Liver (tissue), 9 donors: ENCODE results near the gene TRIAP1. TPM values are rescaled to one million over a fixed set of nuclear protein-coding genes. Genes with fewer than 3 reads are reported as not detected.

Experiments
- DNase-seq: peaks from one replicate; pipeline ENCODE4 v3.0.0-alpha.2; 2017; ENCODE audit warnings: low spot score
- H3K27ac ChIP-seq, 2 donors: one replicate each; pipeline ENCODE4 v1.7.0; 2013; ENCODE audit warnings: inconsistent platforms in 2 of 2, low read length in 2 of 2, control low read depth in 1 of 2, low read depth in 1 of 2, mild to moderate bottlenecking in 1 of 2
- H3K27me3 ChIP-seq, 4 donors: one replicate each; pipeline versions ENCODE4 v1.6.1 to v1.7.0; 2013; ENCODE audit warnings: low read length in 3 of 4, inconsistent platforms in 1 of 4, mild to moderate bottlenecking in 1 of 4, moderate library complexity in 1 of 4; ENCODE audit not compliant: control insufficient read depth in 4 of 4, insufficient read depth in 4 of 4
- H3K36me3 ChIP-seq, 4 donors: one replicate each; pipeline versions ENCODE4 v1.6.1 to v1.7.0; 2013; ENCODE audit warnings: low read length in 3 of 4, mild to moderate bottlenecking in 3 of 4, low read depth in 1 of 4, moderate library complexity in 1 of 4; ENCODE audit not compliant: control insufficient read depth in 4 of 4, insufficient read depth in 3 of 4
- H3K4me1 ChIP-seq, 4 donors: one replicate each; pipeline versions ENCODE4 v1.6.1 to v1.7.0; 2013; ENCODE audit warnings: low read length in 3 of 4, mild to moderate bottlenecking in 3 of 4, moderate library complexity in 1 of 4; ENCODE audit not compliant: control insufficient read depth in 4 of 4, insufficient read depth in 4 of 4
- H3K4me3 ChIP-seq, 3 donors: one replicate each; pipeline versions ENCODE4 v1.6.1 to v1.7.0; 2013; ENCODE audit warnings: low read length in 3 of 3, control low read depth in 1 of 3, low read depth in 1 of 3, mild to moderate bottlenecking in 1 of 3
- H3K9ac ChIP-seq, 2 donors: one replicate each; pipeline ENCODE4 v1.7.0; 2013; ENCODE audit warnings: low read length in 2 of 2, mild to moderate bottlenecking in 2 of 2, moderate library complexity in 2 of 2, control low read depth in 1 of 2, low read depth in 1 of 2
- H3K9me3 ChIP-seq, 4 donors: one replicate each; pipeline versions ENCODE4 v1.6.1 to v1.7.0; 2013; ENCODE audit warnings: low read length in 3 of 4; ENCODE audit not compliant: control insufficient read depth in 4 of 4
- EGR1 ChIP-seq, 2 donors: IDR thresholded peaks; 2 replicates each; pipeline ENCODE4 v1.6.1; 2016 to 2018; ENCODE audit warnings: antibody characterized with exemption in 2 of 2, low read depth in 2 of 2
- FOXA1 ChIP-seq: IDR thresholded peaks from 2 replicates; pipeline ENCODE4 v1.6.1; 2016; ENCODE audit warnings: antibody characterized with exemption
- FOXA2 ChIP-seq: IDR thresholded peaks from 2 replicates; pipeline ENCODE4 v1.6.1; 2016; ENCODE audit warnings: antibody characterized with exemption
- HNF4A ChIP-seq, 2 donors: conservative IDR thresholded peaks; 2 replicates each; pipeline ENCODE4 v1.6.1; 2016; ENCODE audit warnings: antibody characterized with exemption in 2 of 2, mild to moderate bottlenecking in 2 of 2
- HNF4G ChIP-seq: IDR thresholded peaks from 2 replicates; pipeline ENCODE4 v1.6.1; 2016; ENCODE audit warnings: antibody characterized with exemption
- JUND ChIP-seq, 2 donors: IDR thresholded peaks; 2 replicates each; pipeline ENCODE4 v1.6.1; 2016; ENCODE audit warnings: antibody characterized with exemption in 2 of 2
- NR2F2 ChIP-seq: IDR thresholded peaks from 2 replicates; pipeline ENCODE4 v1.6.1; 2016; ENCODE audit warnings: antibody characterized with exemption
- RAD21 ChIP-seq, 2 donors: IDR thresholded peaks; 2 replicates each; pipeline ENCODE4 v1.6.1; 2016; ENCODE audit warnings: antibody characterized with exemption in 2 of 2, mild to moderate bottlenecking in 2 of 2
- RXRA ChIP-seq, 2 donors: IDR thresholded peaks; 2 replicates each; pipeline ENCODE4 v1.6.1; 2017 to 2018; ENCODE audit warnings: antibody characterized with exemption in 2 of 2, mild to moderate bottlenecking in 1 of 2
- SP1 ChIP-seq: IDR thresholded peaks from 2 replicates; pipeline ENCODE4 v1.6.1; 2018; ENCODE audit warnings: antibody characterized with exemption, mild to moderate bottlenecking
- TAF1 ChIP-seq: conservative IDR thresholded peaks from 2 replicates; pipeline ENCODE4 v1.6.1; 2016; ENCODE audit warnings: antibody characterized with exemption, mild to moderate bottlenecking
- YY1 ChIP-seq: IDR thresholded peaks from 2 replicates; pipeline ENCODE4 v1.6.1; 2016; ENCODE audit warnings: antibody characterized with exemption, mild to moderate bottlenecking
- WGBS: extraction: QIAGEN DNeasy Blood & Tissue Kit; methylation state at CpG from one replicate; pipeline ENCODE4 v1.1.7; 2013; 5-methylcytosine and 5-hydroxymethylcytosine counted together
- polyA plus RNA-seq, 2 donors: library from polyadenylated mRNA; stranded (reverse) in 1 of 2; unstranded in 1 of 2; fragments of 200-250 nt in 1 of 2; fragments of >200 nt in 1 of 2; fragmentation: Nextera tagmentation in 1 of 2; extraction: Ambion mirVana in 1 of 2; gene quantifications; one replicate each; pipeline versions ENCODE4 v1.2.1 to v1.2.3, GENCODE V29; 2013 to 2015
- total RNA-seq, 2 donors: library from RNA; depleted of rRNA; stranded (reverse); fragments of >200 nt; gene quantifications; one replicate each; pipeline ENCODE4 v1.2.3, GENCODE V29; 2014
- TF ChIP-seq, protein P1 (sequence below): IDR thresholded peaks from 2 replicates; pipeline ENCODE4 v1.6.1; 2016; ENCODE audit warnings: antibody characterized with exemption, mild to moderate bottlenecking
- TF ChIP-seq, protein P2 (sequence below): IDR thresholded peaks from 2 replicates; pipeline ENCODE4 v1.6.1; 2016; ENCODE audit warnings: antibody characterized with exemption
- TF ChIP-seq, protein P3 (sequence below): fragments of 150-350 bp; IDR thresholded peaks from 2 replicates; pipeline ENCODE4 v1.5.1; 2017; ENCODE audit warnings: improper control_type of control experiment, low read depth, low read length; ENCODE audit not compliant: missing input control
- TF ChIP-seq, protein P4 (sequence below): IDR thresholded peaks from 2 replicates; pipeline ENCODE4 v1.6.1; 2016; ENCODE audit warnings: antibody characterized with exemption
- TF ChIP-seq, protein P5 (sequence below): IDR thresholded peaks from 2 replicates; pipeline ENCODE4 v1.6.1; 2016; ENCODE audit warnings: antibody characterized with exemption
- donor health status: healthy.
- donor health status: healthy.
- donor health status: healthy.
- donor health status: healthy.
- donor health status: healthy.

The TRIAP1 gene
- total and polyA plus RNA-seq, 4 donors: 11.9 to 39.9 (median 19.0) TPM

DNA sequence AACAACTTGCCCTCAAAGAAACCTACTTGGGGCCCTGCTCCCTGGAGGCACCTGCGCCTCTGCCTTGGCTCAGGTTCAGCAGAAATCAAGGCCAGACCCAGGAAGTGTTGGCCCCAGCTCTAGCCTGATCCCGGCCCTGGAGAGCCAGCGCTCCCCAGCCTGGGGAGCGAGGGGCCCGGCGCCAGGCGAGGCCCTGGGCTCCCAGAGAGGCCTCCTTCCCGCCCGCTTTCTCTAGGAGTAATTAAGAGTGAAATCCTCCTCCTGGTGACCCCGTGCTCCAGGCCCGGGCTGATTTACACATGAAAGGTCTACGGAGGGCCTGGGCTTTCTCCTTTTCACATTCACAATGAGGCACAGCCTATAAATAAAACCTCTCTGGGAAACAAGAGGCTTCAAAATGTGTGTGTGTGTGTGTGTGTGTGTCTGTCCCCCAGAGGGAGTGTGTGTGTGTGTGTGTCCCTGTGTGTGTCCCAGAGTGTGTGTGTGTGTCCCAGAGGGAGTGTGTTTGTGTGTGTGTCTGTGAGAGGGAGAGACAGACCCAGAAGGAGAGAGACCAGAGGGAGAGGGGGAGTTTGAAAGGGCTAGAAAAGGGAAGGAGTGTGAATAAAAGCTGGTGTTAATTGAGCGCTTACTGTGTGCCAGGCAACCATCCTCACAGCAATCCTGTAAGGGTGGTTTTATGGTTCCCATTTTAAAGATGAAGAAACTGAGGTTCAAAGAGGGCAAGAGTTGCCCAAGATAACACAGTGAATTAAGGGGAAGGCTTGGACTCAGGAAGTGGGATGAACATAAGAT is 32.1 kb downstream of the TRIAP1 start:
- Histone ChIP-seq H3K9me3 (no peaks in the 10 kb centered on the region), H3K9ac (no peak overlapping the region), H3K36me3 (no peaks in the 10 kb centered on the region), H3K27me3 (no peaks in the 10 kb centered on the region), H3K4me1 (no peaks in the 10 kb centered on the region), H3K27ac (no peak overlapping the region), H3K4me3 (no peak overlapping the region)
- 77% methylated on average over 13 of the region's 13 CpGs for WGBS
- no peak for DNase-seq
- TF ChIP-seq SP1 (no peak), HNF4A (conservative IDR thresholded peaks at IDR 0.05) (no peak), NR2F2 (no peak), JUND (IDR thresholded peaks at IDR 0.05) (no peak), HNF4G (no peak), YY1 (no peak), FOXA2 (no peak), FOXA1 (no peak), EGR1 (IDR thresholded peaks at IDR 0.05; ENCODE audit: low read depth in 2 of 2) (no peak), RAD21 (IDR thresholded peaks at IDR 0.05) (no peak)
- TF ChIP-seq, protein P1, sequence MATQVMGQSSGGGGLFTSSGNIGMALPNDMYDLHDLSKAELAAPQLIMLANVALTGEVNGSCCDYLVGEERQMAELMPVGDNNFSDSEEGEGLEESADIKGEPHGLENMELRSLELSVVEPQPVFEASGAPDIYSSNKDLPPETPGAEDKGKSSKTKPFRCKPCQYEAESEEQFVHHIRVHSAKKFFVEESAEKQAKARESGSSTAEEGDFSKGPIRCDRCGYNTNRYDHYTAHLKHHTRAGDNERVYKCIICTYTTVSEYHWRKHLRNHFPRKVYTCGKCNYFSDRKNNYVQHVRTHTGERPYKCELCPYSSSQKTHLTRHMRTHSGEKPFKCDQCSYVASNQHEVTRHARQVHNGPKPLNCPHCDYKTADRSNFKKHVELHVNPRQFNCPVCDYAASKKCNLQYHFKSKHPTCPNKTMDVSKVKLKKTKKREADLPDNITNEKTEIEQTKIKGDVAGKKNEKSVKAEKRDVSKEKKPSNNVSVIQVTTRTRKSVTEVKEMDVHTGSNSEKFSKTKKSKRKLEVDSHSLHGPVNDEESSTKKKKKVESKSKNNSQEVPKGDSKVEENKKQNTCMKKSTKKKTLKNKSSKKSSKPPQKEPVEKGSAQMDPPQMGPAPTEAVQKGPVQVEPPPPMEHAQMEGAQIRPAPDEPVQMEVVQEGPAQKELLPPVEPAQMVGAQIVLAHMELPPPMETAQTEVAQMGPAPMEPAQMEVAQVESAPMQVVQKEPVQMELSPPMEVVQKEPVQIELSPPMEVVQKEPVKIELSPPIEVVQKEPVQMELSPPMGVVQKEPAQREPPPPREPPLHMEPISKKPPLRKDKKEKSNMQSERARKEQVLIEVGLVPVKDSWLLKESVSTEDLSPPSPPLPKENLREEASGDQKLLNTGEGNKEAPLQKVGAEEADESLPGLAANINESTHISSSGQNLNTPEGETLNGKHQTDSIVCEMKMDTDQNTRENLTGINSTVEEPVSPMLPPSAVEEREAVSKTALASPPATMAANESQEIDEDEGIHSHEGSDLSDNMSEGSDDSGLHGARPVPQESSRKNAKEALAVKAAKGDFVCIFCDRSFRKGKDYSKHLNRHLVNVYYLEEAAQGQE: no peak
- TF ChIP-seq, protein P2, sequence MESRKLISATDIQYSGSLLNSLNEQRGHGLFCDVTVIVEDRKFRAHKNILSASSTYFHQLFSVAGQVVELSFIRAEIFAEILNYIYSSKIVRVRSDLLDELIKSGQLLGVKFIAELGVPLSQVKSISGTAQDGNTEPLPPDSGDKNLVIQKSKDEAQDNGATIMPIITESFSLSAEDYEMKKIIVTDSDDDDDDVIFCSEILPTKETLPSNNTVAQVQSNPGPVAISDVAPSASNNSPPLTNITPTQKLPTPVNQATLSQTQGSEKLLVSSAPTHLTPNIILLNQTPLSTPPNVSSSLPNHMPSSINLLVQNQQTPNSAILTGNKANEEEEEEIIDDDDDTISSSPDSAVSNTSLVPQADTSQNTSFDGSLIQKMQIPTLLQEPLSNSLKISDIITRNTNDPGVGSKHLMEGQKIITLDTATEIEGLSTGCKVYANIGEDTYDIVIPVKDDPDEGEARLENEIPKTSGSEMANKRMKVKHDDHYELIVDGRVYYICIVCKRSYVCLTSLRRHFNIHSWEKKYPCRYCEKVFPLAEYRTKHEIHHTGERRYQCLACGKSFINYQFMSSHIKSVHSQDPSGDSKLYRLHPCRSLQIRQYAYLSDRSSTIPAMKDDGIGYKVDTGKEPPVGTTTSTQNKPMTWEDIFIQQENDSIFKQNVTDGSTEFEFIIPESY: no peak
- TF ChIP-seq, protein P3, sequence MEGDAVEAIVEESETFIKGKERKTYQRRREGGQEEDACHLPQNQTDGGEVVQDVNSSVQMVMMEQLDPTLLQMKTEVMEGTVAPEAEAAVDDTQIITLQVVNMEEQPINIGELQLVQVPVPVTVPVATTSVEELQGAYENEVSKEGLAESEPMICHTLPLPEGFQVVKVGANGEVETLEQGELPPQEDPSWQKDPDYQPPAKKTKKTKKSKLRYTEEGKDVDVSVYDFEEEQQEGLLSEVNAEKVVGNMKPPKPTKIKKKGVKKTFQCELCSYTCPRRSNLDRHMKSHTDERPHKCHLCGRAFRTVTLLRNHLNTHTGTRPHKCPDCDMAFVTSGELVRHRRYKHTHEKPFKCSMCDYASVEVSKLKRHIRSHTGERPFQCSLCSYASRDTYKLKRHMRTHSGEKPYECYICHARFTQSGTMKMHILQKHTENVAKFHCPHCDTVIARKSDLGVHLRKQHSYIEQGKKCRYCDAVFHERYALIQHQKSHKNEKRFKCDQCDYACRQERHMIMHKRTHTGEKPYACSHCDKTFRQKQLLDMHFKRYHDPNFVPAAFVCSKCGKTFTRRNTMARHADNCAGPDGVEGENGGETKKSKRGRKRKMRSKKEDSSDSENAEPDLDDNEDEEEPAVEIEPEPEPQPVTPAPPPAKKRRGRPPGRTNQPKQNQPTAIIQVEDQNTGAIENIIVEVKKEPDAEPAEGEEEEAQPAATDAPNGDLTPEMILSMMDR: no peak

DNA sequence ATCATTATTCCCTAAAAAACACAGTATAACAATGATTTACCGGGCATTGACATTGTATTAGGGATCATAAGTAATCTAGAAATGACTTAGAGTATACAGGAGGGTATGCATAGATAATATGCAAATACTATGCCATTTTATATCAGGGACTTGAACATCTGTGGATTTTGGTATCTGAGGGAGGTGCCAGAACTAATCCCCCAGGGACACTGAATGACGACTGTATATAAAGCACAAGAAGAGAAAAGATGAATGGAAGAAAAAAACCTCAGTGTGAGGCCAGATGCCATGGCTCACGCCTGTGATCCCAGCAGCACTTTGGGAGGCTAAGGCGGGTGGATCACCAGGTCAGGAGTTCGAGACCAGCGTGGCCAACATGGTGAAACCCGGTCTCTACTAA is 33.8 kb downstream of the TRIAP1 start:
- DNase-seq: no peak
- no peaks in the 10 kb centered on the region for H3K36me3 ChIP-seq
- 88% methylated on average over 7 of the region's 7 CpGs for WGBS
- H3K9ac ChIP-seq: no peak overlapping the region
- H3K27ac ChIP-seq: no peak overlapping the region
- no peak for TF ChIP-seq RAD21 (IDR thresholded peaks at IDR 0.05)
- no peak for TF ChIP-seq HNF4A (conservative IDR thresholded peaks at IDR 0.05)
- no peak for TF ChIP-seq FOXA2
- TF ChIP-seq, protein P2: no peak
- TF ChIP-seq RXRA (IDR thresholded peaks at IDR 0.05): no peak
- TF ChIP-seq YY1: no peak
- TF ChIP-seq HNF4G: no peak
- TF ChIP-seq, protein P4, sequence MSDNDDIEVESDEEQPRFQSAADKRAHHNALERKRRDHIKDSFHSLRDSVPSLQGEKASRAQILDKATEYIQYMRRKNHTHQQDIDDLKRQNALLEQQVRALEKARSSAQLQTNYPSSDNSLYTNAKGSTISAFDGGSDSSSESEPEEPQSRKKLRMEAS: no peak
- no peak for TF ChIP-seq TAF1
- TF ChIP-seq FOXA1: no peak
- TF ChIP-seq SP1: no peak
- TF ChIP-seq, protein P5, sequence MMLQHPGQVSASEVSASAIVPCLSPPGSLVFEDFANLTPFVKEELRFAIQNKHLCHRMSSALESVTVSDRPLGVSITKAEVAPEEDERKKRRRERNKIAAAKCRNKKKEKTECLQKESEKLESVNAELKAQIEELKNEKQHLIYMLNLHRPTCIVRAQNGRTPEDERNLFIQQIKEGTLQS: no peak
- H3K4me1 ChIP-seq: no peaks in the 10 kb centered on the region
- H3K4me3 ChIP-seq: no peak overlapping the region
- H3K9me3 ChIP-seq: no peaks in the 10 kb centered on the region
- no peaks in the 10 kb centered on the region for H3K27me3 ChIP-seq
